ENCODE results near the gene GGTA1. TPM values are rescaled to one million over a fixed set of nuclear protein-coding genes. Genes with fewer than 3 reads are reported as not detected.

Gene GGTA1
- total and polyA plus RNA-seq, 4 donors: 2.4 to 3.3 (median 2.8) TPM

DNA sequence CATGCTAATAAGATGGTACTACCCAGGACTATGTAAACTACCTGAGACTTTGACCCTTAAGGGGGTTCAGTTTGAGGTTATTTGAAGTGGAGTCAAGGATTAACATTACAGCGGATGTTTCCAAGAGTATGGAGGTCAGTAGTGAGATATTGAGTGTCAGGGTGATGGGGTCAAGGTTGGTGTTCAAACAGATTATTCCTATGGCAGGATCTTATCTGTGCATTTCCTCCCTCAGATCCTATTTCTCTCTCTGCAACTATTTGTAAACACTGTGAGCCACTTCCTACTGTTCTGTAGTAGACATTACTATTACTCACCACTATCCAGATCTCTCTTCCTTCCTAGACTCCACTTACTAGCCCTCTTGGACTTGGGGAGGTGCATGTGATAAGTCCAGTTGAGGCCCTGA, 75.6 kb downstream of the GGTA1 start:
- H3K4me3 ChIP-seq (ENCODE audit: low read depth in 1 of 3, low read length in 3 of 3): no peak overlapping the region
- H3K27me3 ChIP-seq (ENCODE audit: control insufficient read depth in 4 of 4, insufficient read depth in 4 of 4, low read length in 3 of 4): no peaks in the 10 kb centered on the region
- H3K27ac ChIP-seq (ENCODE audit: low read depth in 1 of 2, low read length in 2 of 2): no peak overlapping the region
- TF ChIP-seq HNF4A (conservative IDR thresholded peaks at IDR 0.05) (no peak), RAD21 (IDR thresholded peaks at IDR 0.05) (no peak)
- TF ChIP-seq, protein P1, sequence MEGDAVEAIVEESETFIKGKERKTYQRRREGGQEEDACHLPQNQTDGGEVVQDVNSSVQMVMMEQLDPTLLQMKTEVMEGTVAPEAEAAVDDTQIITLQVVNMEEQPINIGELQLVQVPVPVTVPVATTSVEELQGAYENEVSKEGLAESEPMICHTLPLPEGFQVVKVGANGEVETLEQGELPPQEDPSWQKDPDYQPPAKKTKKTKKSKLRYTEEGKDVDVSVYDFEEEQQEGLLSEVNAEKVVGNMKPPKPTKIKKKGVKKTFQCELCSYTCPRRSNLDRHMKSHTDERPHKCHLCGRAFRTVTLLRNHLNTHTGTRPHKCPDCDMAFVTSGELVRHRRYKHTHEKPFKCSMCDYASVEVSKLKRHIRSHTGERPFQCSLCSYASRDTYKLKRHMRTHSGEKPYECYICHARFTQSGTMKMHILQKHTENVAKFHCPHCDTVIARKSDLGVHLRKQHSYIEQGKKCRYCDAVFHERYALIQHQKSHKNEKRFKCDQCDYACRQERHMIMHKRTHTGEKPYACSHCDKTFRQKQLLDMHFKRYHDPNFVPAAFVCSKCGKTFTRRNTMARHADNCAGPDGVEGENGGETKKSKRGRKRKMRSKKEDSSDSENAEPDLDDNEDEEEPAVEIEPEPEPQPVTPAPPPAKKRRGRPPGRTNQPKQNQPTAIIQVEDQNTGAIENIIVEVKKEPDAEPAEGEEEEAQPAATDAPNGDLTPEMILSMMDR (IDR thresholded peaks at IDR 0.05; ENCODE audit: low read depth, low read length, missing input control): no peak
- H3K9me3 ChIP-seq (ENCODE audit: control insufficient read depth in 4 of 4, low read length in 3 of 4): peaks cover 0 to 2% (median 0%) of the 10 kb centered on the region in 4 donors
- H3K4me1 ChIP-seq (ENCODE audit: control insufficient read depth in 4 of 4, insufficient read depth in 4 of 4, low read length in 3 of 4): no peaks in the 10 kb centered on the region
- no peak overlapping the region for H3K9ac ChIP-seq (ENCODE audit: low read depth in 1 of 2, low read length in 2 of 2)
- WGBS: 80% methylated on average over 1 of the region's 1 CpG
- no peaks in the 10 kb centered on the region for H3K36me3 ChIP-seq (ENCODE audit: control insufficient read depth in 4 of 4, insufficient read depth in 3 of 4, low read depth in 1 of 4, low read length in 3 of 4)
- no peak for DNase-seq (ENCODE audit: low spot score)

DNA sequence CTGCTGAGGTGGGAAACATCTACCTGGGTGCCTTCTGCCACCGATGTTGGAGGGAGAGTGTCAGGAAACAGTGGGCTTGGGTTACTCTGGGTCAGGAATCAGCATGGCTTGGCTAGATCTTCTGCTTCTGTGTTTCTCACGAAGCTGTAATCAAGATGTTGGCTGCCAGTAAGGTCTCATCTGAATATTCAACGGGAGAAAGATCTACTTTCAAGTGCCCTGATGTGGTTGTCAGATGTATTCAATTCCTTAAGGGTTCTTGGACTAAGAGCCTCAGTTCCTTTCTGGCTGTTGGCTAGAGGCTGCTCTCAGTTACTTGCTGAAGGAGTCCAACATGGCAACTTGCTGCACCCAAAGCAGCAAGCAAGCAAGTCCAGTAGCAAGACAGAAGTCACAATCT, 87.7 kb downstream of the GGTA1 start:
- no peak for DNase-seq (ENCODE audit: low spot score)
- 87% methylated on average over 3 of the region's 3 CpGs for WGBS
- Histone ChIP-seq H3K27me3 (ENCODE audit: control insufficient read depth in 4 of 4, insufficient read depth in 4 of 4, low read length in 3 of 4) (no peaks in the 10 kb centered on the region), H3K9me3 (ENCODE audit: control insufficient read depth in 4 of 4, low read length in 3 of 4) (no peaks in the 10 kb centered on the region), H3K36me3 (ENCODE audit: control insufficient read depth in 4 of 4, insufficient read depth in 3 of 4, low read depth in 1 of 4, low read length in 3 of 4) (no peaks in the 10 kb centered on the region), H3K4me3 (ENCODE audit: low read depth in 1 of 3, low read length in 3 of 3) (no peak overlapping the region), H3K4me1 (ENCODE audit: control insufficient read depth in 4 of 4, insufficient read depth in 4 of 4, low read length in 3 of 4) (no peaks in the 10 kb centered on the region), H3K27ac (ENCODE audit: low read depth in 1 of 2, low read length in 2 of 2) (no peak overlapping the region), H3K9ac (ENCODE audit: low read depth in 1 of 2, low read length in 2 of 2) (no peak overlapping the region)
- no peak for TF ChIP-seq HNF4G (IDR thresholded peaks at IDR 0.05)
- no peak for TF ChIP-seq SP1 (IDR thresholded peaks at IDR 0.05)
- TF ChIP-seq, protein P2, sequence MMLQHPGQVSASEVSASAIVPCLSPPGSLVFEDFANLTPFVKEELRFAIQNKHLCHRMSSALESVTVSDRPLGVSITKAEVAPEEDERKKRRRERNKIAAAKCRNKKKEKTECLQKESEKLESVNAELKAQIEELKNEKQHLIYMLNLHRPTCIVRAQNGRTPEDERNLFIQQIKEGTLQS (IDR thresholded peaks at IDR 0.05): no peak
- no peak for TF ChIP-seq JUND (IDR thresholded peaks at IDR 0.05)
- TF ChIP-seq, protein P3, sequence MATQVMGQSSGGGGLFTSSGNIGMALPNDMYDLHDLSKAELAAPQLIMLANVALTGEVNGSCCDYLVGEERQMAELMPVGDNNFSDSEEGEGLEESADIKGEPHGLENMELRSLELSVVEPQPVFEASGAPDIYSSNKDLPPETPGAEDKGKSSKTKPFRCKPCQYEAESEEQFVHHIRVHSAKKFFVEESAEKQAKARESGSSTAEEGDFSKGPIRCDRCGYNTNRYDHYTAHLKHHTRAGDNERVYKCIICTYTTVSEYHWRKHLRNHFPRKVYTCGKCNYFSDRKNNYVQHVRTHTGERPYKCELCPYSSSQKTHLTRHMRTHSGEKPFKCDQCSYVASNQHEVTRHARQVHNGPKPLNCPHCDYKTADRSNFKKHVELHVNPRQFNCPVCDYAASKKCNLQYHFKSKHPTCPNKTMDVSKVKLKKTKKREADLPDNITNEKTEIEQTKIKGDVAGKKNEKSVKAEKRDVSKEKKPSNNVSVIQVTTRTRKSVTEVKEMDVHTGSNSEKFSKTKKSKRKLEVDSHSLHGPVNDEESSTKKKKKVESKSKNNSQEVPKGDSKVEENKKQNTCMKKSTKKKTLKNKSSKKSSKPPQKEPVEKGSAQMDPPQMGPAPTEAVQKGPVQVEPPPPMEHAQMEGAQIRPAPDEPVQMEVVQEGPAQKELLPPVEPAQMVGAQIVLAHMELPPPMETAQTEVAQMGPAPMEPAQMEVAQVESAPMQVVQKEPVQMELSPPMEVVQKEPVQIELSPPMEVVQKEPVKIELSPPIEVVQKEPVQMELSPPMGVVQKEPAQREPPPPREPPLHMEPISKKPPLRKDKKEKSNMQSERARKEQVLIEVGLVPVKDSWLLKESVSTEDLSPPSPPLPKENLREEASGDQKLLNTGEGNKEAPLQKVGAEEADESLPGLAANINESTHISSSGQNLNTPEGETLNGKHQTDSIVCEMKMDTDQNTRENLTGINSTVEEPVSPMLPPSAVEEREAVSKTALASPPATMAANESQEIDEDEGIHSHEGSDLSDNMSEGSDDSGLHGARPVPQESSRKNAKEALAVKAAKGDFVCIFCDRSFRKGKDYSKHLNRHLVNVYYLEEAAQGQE (IDR thresholded peaks at IDR 0.05): no peak
- TF ChIP-seq NR2F2 (IDR thresholded peaks at IDR 0.05): no peak
- TF ChIP-seq HNF4A (conservative IDR thresholded peaks at IDR 0.05): no peak
- no peak for TF ChIP-seq FOXA2 (IDR thresholded peaks at IDR 0.05)
- TF ChIP-seq, protein P4, sequence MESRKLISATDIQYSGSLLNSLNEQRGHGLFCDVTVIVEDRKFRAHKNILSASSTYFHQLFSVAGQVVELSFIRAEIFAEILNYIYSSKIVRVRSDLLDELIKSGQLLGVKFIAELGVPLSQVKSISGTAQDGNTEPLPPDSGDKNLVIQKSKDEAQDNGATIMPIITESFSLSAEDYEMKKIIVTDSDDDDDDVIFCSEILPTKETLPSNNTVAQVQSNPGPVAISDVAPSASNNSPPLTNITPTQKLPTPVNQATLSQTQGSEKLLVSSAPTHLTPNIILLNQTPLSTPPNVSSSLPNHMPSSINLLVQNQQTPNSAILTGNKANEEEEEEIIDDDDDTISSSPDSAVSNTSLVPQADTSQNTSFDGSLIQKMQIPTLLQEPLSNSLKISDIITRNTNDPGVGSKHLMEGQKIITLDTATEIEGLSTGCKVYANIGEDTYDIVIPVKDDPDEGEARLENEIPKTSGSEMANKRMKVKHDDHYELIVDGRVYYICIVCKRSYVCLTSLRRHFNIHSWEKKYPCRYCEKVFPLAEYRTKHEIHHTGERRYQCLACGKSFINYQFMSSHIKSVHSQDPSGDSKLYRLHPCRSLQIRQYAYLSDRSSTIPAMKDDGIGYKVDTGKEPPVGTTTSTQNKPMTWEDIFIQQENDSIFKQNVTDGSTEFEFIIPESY (IDR thresholded peaks at IDR 0.05): no peak
- TF ChIP-seq, protein P1 (IDR thresholded peaks at IDR 0.05; ENCODE audit: low read depth, low read length, missing input control): no peak
- TF ChIP-seq EGR1 (IDR thresholded peaks at IDR 0.05; ENCODE audit: low read depth in 2 of 2): no peak
- no peak for TF ChIP-seq YY1 (IDR thresholded peaks at IDR 0.05)
- no peak for TF ChIP-seq RAD21 (IDR thresholded peaks at IDR 0.05)
- no peak for TF ChIP-seq FOXA1 (IDR thresholded peaks at IDR 0.05)
- no peak for TF ChIP-seq RXRA (IDR thresholded peaks at IDR 0.05)
- TF ChIP-seq, protein P5, sequence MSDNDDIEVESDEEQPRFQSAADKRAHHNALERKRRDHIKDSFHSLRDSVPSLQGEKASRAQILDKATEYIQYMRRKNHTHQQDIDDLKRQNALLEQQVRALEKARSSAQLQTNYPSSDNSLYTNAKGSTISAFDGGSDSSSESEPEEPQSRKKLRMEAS (IDR thresholded peaks at IDR 0.05): no peak
- no peak for TF ChIP-seq GABPA (IDR thresholded peaks at IDR 0.05 in 1 of 2, conservative IDR thresholded peaks at IDR 0.05 in 1 of 2)
- TF ChIP-seq TAF1 (conservative IDR thresholded peaks at IDR 0.05): no peak
